Right atrium auricular region (tissue), 2 donors: ENCODE measurements around the gene SVBP. TPM values are rescaled to one million over a fixed set of nuclear protein-coding genes. Genes with fewer than 3 reads are reported as not detected.

Source experiments
- DNase-seq: peaks from one replicate; pipeline ENCODE4 v3.0.0-alpha.2; 2019; ENCODE audit warnings: low spot score
- H3K27ac ChIP-seq, 2 donors: fragments of 200-600 bp; sonication (generic); 1 replicate in 1 of 2; 2 replicates in 1 of 2; pipeline ENCODE4 v1.5.1; 2016 to 2019
- H3K27me3 ChIP-seq, 2 donors: fragments of 200-600 bp; sonication (generic); one replicate each; pipeline versions ENCODE4 v1.5.1 to v1.6.0; 2017 to 2019
- H3K36me3 ChIP-seq: fragments of 200-600 bp; sonication (generic); one replicate; pipeline ENCODE4 v1.5.1; 2016
- H3K4me1 ChIP-seq, 2 donors: fragments of 200-600 bp; sonication (generic); one replicate each; pipeline versions ENCODE4 v1.5.1 to v1.6.0; 2017 to 2019
- H3K4me3 ChIP-seq, 2 donors: fragments of 200-600 bp; sonication (generic); 1 replicate in 1 of 2; 2 replicates in 1 of 2; pipeline ENCODE4 v1.5.1; 2017 to 2019; ENCODE audit warnings: mild to moderate bottlenecking in 1 of 2, moderate library complexity in 1 of 2
- H3K9me3 ChIP-seq, 2 donors: fragments of 200-600 bp; sonication (generic); one replicate each; pipeline ENCODE4 v1.5.1; 2019
- total RNA-seq, 2 donors: library from RNA; depleted of rRNA; stranded (reverse); fragments of >200 nt; gene quantifications; one replicate each; pipeline ENCODE4 v1.1.0, GENCODE V29; 2016
- TF ChIP-seq, protein P1 (sequence below), 2 donors: fragments of 200-600 bp; sonication (generic); IDR thresholded peaks; one replicate each; pipeline ENCODE4 v1.5.1; 2019; ENCODE audit warnings: antibody characterized with exemption in 2 of 2

The SVBP gene
- total RNA-seq, 2 donors from 2014 or later: 14.5 to 22.1 TPM

DNA sequence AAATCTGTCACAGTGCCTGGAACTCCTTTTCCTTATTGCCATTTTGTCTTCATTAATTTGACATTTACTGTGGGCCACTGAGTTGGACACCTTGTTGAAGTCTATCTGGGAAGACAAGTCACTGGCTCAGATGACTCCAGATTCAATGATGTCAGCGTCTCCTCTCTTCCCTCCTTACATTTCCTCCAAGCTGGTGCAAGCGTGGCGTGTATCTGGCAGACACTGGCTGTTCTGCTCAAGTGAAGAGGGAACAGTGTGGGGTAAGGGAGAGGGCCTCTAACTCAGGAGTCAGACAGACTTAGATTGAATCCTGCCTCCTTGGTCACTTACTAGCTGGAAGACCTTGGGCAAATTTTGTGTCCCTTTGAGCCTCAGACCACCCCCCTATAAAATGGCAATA is 20.5 kb upstream of the SVBP start:
- Histone ChIP-seq H3K4me3 (no peak overlapping the region), H3K27me3 (no peaks in the 10 kb centered on the region), H3K9me3 (no peaks in the 10 kb centered on the region), H3K27ac (no peak overlapping the region), H3K36me3 (no peaks in the 10 kb centered on the region), H3K4me1 (no peaks in the 10 kb centered on the region)
- no peak for DNase-seq
- TF ChIP-seq, protein P1, sequence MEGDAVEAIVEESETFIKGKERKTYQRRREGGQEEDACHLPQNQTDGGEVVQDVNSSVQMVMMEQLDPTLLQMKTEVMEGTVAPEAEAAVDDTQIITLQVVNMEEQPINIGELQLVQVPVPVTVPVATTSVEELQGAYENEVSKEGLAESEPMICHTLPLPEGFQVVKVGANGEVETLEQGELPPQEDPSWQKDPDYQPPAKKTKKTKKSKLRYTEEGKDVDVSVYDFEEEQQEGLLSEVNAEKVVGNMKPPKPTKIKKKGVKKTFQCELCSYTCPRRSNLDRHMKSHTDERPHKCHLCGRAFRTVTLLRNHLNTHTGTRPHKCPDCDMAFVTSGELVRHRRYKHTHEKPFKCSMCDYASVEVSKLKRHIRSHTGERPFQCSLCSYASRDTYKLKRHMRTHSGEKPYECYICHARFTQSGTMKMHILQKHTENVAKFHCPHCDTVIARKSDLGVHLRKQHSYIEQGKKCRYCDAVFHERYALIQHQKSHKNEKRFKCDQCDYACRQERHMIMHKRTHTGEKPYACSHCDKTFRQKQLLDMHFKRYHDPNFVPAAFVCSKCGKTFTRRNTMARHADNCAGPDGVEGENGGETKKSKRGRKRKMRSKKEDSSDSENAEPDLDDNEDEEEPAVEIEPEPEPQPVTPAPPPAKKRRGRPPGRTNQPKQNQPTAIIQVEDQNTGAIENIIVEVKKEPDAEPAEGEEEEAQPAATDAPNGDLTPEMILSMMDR (IDR thresholded peaks at IDR 0.05): no peak

DNA sequence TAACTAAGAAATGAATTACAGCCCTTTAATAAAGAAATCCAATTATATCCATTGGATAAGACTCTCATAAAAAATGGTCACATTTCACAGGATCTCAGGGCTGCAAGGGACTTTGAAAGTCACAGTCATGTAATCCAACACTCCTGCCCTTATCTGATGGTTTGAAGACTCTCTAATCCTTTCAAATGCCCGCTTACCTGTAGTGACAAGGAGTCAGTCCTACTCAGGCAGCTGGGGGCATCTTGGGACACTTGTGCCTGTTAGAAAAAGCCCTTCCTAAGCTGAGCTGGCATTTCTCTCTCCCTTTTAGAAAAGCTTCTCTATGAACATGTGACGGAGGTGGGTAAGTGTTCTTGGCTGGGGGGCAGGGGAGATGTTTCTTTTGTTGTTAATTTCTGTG is 18.2 kb upstream of the SVBP start:
- Histone ChIP-seq H3K27ac (no peak overlapping the region), H3K4me3 (no peak overlapping the region), H3K27me3 (no peaks in the 10 kb centered on the region), H3K36me3 (no peaks in the 10 kb centered on the region), H3K4me1 (no peaks in the 10 kb centered on the region), H3K9me3 (no peaks in the 10 kb centered on the region)
- no peak for DNase-seq
- TF ChIP-seq, protein P1 (IDR thresholded peaks at IDR 0.05): no peak

- no peak overlapping the region for H3K27ac ChIP-seq
- no peaks in the 10 kb centered on the region for H3K36me3 ChIP-seq
- DNase-seq: no peak
- no peaks in the 10 kb centered on the region for H3K27me3 ChIP-seq
- TF ChIP-seq, protein P1 (IDR thresholded peaks at IDR 0.05): no peak
- H3K9me3 ChIP-seq: no peaks in the 10 kb centered on the region
- H3K4me3 ChIP-seq: no peak overlapping the region
- H3K4me1 ChIP-seq: no peaks in the 10 kb centered on the region
Measured at GRCh38 chr1:42834803-42835202, 17.6 kb upstream of the SVBP start.

DNA sequence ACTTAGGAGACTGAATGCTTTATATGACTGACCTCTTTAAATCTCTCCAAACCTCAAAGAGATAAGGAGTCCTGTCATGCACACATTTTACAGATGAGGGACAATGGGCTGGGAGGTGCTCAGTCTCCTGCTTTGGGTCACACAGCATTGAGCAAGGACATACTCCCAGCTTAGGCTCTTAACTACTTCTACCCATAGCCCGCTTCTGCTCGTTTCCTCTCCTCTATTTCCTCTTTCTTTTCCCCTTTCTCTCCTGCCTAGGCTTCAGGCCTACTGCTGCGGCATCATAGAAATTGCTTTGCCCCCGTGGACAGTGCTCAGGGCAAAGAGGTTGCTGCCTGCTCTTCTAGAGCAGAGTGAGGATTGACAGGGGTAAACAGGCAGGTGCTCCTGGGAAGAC is 16.8 kb upstream of the SVBP start:
- Histone ChIP-seq H3K4me3 (no peak overlapping the region), H3K9me3 (no peaks in the 10 kb centered on the region), H3K4me1 (no peaks in the 10 kb centered on the region), H3K27ac (no peak overlapping the region), H3K27me3 (no peaks in the 10 kb centered on the region), H3K36me3 (no peaks in the 10 kb centered on the region)
- TF ChIP-seq, protein P1 (IDR thresholded peaks at IDR 0.05): no peak
- DNase-seq: no peak

DNA sequence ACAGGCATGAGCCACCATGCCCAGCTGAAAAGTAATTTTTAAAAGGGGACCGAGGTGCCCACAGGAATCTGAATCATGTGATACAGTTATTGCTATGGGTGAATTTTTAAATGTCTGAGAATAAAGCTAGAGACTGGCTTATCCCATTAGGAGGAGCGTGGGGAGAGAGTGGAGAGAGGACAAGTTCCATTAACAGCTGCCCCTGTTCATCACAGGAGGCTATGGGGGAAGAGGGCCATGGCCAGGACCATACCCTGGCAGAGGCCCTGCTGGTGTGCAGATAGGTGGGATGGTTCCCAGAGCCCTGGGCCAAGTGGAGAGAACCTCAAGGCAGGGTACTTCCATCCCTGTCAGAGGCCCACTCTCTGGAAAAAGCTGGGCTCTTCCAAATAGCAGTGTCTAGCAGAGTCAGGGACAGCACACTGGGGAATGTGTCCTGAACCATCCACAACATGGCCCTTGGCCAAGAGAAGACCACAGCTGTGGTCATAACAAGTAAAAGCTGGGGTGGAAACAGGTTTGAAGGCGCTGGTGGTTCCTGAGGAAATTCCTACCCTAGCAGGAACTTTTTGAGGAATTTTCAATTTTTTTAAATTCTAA is 15.5 kb upstream of the SVBP start:
- no peaks in the 10 kb centered on the region for H3K36me3 ChIP-seq
- H3K4me1 ChIP-seq: no peaks in the 10 kb centered on the region
- H3K4me3 ChIP-seq: no peak overlapping the region
- H3K27ac ChIP-seq: no peak overlapping the region
- DNase-seq: no peak
- H3K9me3 ChIP-seq: no peaks in the 10 kb centered on the region
- TF ChIP-seq, protein P1 (IDR thresholded peaks at IDR 0.05): no peak
- H3K27me3 ChIP-seq: no peaks in the 10 kb centered on the region

DNA sequence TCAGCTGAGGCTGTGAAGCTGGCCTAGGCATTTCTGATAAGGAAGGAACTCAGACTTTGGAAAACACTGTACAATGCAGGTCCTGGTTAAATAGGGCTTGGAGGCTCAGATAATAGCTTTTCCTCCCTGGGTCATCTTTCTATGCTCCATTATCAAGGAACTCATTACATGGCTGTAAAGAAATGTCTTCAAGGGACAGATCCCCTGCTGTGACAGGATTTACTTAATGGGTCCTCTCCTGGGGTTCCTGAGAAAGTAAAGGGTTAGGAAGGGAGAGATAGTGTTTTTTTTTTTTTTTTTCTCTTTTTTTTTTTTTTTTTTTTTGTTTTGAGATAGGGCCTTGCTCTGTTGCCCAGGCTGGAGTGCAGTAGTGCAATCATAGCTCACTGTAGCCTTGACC is 14.1 kb upstream of the SVBP start:
- no peaks in the 10 kb centered on the region for H3K4me1 ChIP-seq
- TF ChIP-seq, protein P1 (IDR thresholded peaks at IDR 0.05): no peak
- H3K27me3 ChIP-seq: no peaks in the 10 kb centered on the region
- no peaks in the 10 kb centered on the region for H3K36me3 ChIP-seq
- no peak for DNase-seq
- H3K27ac ChIP-seq: no peak overlapping the region
- no peaks in the 10 kb centered on the region for H3K9me3 ChIP-seq
- H3K4me3 ChIP-seq: no peak overlapping the region
